HG02938 (cell line): Measurements from ENCODE around the gene RAI1.
A peak's percentile ranks its signal among the peaks of the same experiment; 100 is the strongest.

ENCODE experiments used
- ATAC-seq: cut with Tn5 transposase; IDR thresholded peaks from one replicate; pipeline ENCODE4 v1.9.1; 2021; ENCODE audit warnings: mild to moderate bottlenecking, moderate library complexity; ENCODE audit not compliant: unreplicated experiment

The RAI1 gene

GRCh38 chr17:17824783-17825614, 143.7 kb downstream of the RAI1 start:
- ATAC-seq: no peak

- no peak for ATAC-seq
Observed at GRCh38 chr17:17826342-17826713, 145.1 kb downstream of the RAI1 start.

- no peak for ATAC-seq
Observed at GRCh38 chr17:17826942-17827785, 145.9 kb downstream of the RAI1 start.

- ATAC-seq: no peak
Observed at GRCh38 chr17:17827826-17828621, 146.8 kb downstream of the RAI1 start.

- no peak for ATAC-seq
Observed at GRCh38 chr17:17830269-17830567, 149.0 kb downstream of the RAI1 start.

GRCh38 chr17:17830740-17831207, 149.5 kb downstream of the RAI1 start:
- ATAC-seq: no peak

- ATAC-seq: no peak
Observed at GRCh38 chr17:17831208-17832031, 150.2 kb downstream of the RAI1 start.

GRCh38 chr17:17832032-17832363, 150.7 kb downstream of the RAI1 start:
- no peak for ATAC-seq

- ATAC-seq: no peak
Observed at GRCh38 chr17:17833658-17834357, 152.6 kb downstream of the RAI1 start.

GRCh38 chr17:17834974-17835373, 153.7 kb downstream of the RAI1 start:
- no peak for ATAC-seq

GRCh38 chr17:17835415-17836249, 154.4 kb downstream of the RAI1 start:
- no peak for ATAC-seq

GRCh38 chr17:17836250-17836817, 155.1 kb downstream of the RAI1 start:
- peak; percentile 70 for ATAC-seq

GRCh38 chr17:17836818-17837379, 155.6 kb downstream of the RAI1 start, which contains the start of gene SREBF1:
Gene SREBF1 (minus strand): TSS chr17:17836986. CDS start chr17:17836817, 169 bp downstream.
- peak; percentile 3 for ATAC-seq

GRCh38 chr17:17837380-17837821, 156.1 kb downstream of the RAI1 start:
- no peak for ATAC-seq

GRCh38 chr17:17837966-17838962, 157.0 kb downstream of the RAI1 start:
- ATAC-seq: no peak

GRCh38 chr17:17839791-17840707, 158.8 kb downstream of the RAI1 start:
- peak; percentile 40 for ATAC-seq
